PC-3 (cell line): ENCODE data around the gene CISTR.

Experiments used
- CTCF ChIP-seq: fragments of 300-600 bp; sonication (generic); conservative IDR thresholded peaks from 2 replicates; pipeline ENCODE4 v1.5.1; 2017; ENCODE audit warnings: antibody characterized with exemption, low read depth, mild to moderate bottlenecking, low read length
- EZH2 ChIP-seq: fragments of 300-600 bp; sonication (generic); IDR thresholded peaks from one replicate; pipeline ENCODE4 v1.6.1; 2017; ENCODE audit warnings: antibody characterized with exemption, mild to moderate bottlenecking, low read length; ENCODE audit not compliant: unreplicated experiment
- EZH2phosphoT487 ChIP-seq: fragments of 300-600 bp; sonication (generic); IDR thresholded peaks from 2 replicates; pipeline ENCODE4 v1.6.1; 2018; ENCODE audit warnings: mild to moderate bottlenecking, antibody characterized with exemption, low read length, borderline replicate concordance

- TF ChIP-seq CTCF (no peak), EZH2phosphoT487 (no peak), EZH2 (no peak)
Observed at GRCh38 chr12:53738406-53739213, 13.2 kb downstream of the CISTR start.
